Measurements from ENCODE around the gene SFN. TPM values are rescaled to one million over a fixed set of nuclear protein-coding genes. Genes with fewer than 3 reads are reported as not detected.
"Not testable (repeated sequence)": the region's sequence is repeated elsewhere in the genome, so short reads cannot be mapped to it uniquely, and the experiment has no call there.

The SFN gene
- total RNA-seq (2014; rRNA removed; shearing (Covaris generic)), result 0.80 and 1.8 TPM in 2 replicates

DNA sequence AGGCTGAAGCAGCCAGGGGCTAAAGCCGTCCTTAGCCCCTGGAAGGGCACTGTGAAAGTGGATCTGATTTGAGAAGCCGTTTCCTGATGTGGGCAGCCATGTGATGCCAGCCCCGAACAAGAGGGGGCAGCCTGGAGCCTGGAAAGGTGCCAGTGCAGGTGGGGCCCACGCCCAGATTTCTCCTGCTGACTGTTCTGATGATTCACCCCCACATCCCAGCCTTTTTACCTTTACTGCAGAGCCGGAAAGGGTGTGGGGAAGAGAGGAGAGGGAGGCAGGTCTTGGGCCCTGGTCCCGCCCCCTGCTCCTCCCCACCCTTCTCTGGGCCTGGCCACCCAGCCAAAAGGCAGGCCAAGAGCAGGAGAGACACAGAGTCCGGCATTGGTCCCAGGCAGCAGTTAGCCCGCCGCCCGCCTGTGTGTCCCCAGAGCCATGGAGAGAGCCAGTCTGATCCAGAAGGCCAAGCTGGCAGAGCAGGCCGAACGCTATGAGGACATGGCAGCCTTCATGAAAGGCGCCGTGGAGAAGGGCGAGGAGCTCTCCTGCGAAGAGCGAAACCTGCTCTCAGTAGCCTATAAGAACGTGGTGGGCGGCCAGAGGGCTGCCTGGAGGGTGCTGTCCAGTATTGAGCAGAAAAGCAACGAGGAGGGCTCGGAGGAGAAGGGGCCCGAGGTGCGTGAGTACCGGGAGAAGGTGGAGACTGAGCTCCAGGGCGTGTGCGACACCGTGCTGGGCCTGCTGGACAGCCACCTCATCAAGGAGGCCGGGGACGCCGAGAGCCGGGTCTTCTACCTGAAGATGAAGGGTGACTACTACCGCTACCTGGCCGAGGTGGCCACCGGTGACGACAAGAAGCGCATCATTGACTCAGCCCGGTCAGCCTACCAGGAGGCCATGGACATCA is at the start of gene SFN:
TSS of gene SFN (plus strand) at position 369 of the 904 bp plus-strand sequence. CDS start at position 433, 64 bp downstream.
- DNase-seq (ENCODE audit: low read depth), result peak; percentile 79

GRCh38 chr1:26814377-26814776 is 48.6 kb upstream of the SFN start:
- no peak for DNase-seq (ENCODE audit: low read depth)

GRCh38 chr1:26814893-26815292 is 48.1 kb upstream of the SFN start:
- DNase-seq (ENCODE audit: low read depth), result no peak

DNA sequence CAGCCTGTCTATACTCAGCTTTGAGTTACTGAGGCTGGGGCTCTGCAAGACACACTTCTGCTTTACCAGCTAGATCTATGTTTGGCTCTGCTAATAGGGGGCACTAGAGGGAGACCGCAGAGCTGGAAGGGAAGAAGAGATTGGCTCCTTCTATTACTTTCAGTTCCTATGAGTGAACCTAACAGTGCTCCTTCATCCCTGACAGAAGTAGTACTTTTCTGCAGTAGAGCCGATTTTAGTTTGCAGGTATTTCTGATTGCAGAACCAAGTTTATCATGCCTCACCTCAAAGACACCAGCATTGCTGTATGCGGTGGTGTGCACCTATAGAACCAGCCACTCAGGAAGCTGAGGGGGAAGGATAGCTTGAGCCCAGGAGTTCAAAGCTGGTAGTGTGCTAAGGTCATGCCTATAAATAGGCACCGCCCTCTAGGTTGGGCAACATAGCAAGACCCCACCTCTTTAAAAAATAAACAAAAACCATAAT is 42.1 kb upstream of the SFN start:
- no peak for DNase-seq (ENCODE audit: low read depth)

DNA sequence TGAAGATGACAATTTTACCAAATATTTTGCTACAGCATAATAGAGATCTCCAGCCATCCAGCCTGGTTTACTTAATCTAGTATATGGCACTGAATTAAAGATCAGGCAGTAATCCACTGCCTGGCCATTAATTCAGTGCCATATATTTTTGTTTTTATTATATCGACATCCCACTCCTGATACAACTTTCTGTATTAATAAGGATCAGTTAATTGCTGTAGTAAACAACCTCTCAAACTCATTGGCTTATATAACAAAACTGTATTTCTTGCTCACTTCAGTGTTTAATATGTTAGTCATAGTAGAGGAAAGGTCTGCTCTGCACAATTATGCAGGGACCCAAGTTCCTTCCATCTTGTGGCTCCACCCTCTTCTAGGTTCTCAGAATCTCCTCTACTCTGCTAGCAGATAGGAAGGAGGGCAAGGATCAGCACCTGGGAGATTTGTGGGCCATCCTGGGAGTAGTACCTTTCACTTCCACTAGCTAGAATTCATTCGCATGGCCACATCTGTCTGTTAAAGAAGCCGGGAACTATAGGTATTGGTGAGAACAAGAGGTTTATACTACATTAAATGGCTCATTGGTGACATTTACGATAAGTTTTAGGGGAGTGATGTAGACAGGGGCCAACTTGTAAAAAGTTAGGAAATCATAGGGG is 40.1 kb upstream of the SFN start:
- no peak for DNase-seq (ENCODE audit: low read depth)

DNA sequence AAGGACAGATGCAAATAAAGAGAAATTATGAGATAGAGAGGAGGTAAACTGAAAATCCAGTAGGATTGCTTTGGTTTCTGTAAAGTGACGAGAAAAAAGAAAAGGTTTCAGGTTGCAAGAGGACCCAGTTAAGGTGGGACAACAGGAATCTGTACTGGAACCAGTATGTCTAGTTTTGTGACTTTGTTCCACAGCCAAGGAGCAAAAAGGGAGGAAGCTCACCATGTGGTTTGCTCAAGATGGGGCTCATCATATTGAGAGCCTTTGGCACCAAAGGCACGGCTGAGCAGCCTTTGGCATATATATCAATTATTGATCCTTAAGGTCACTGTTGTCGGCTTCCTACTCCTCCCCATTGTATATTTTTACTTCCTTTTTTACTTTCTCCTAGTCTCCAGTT is 38.2 kb upstream of the SFN start:
- no peak for DNase-seq (ENCODE audit: low read depth)

GRCh38 chr1:26826261-26827105 is 36.5 kb upstream of the SFN start, which contains the start of gene ZDHHC18:
Gene ZDHHC18, plus strand, starts transcription at chr1:26826688. Its CDS starts 117 bp downstream, at chr1:26826805.
- DNase-seq (ENCODE audit: low read depth), result peak; percentile 81

DNA sequence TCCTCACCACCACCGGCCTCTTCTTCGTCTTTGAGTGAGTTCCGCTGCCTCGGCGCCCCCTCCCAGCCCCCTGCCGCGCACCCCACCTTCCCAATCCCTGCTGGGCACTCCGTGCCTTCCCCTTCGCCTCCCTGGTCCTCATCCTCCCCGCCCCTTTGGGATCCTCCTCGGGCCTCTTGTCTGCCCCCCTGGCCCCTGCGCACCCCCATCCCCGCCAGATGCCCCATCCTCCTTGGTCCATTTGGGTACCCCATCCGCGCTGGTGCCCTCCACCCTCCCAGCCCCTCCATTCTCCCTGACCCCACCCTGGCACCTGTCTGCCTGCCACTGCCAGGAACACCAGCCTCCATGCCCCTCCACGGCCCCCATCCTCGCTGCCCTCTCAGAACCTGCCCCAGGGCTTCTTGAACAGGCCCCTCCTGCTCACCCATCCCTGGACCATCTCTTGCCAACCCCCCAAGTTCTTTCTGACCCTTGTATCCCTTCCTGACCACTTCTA is 35.8 kb upstream of the SFN start:
- DNase-seq (ENCODE audit: low read depth), result no peak

DNA sequence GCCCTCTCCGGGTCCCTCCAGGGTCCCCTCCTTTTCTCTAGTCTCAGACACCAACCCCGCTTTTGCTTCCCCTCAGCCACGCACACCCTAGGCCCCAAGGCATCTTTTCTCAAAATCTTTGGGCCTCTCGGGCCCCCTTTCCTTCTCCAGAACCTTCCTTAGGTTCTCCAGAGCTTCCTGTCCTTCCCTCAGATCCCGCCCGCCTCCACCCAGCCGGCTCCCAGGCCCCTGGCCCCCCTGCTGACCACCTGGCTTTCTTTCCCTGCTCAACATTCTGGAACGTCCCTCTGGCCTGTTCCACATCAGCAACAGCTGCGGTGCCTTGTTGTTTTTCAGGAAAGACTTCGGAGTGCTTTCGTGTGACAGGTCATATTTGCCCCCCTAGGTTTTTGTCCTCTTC is 35.3 kb upstream of the SFN start:
- DNase-seq (ENCODE audit: low read depth), result no peak

DNA sequence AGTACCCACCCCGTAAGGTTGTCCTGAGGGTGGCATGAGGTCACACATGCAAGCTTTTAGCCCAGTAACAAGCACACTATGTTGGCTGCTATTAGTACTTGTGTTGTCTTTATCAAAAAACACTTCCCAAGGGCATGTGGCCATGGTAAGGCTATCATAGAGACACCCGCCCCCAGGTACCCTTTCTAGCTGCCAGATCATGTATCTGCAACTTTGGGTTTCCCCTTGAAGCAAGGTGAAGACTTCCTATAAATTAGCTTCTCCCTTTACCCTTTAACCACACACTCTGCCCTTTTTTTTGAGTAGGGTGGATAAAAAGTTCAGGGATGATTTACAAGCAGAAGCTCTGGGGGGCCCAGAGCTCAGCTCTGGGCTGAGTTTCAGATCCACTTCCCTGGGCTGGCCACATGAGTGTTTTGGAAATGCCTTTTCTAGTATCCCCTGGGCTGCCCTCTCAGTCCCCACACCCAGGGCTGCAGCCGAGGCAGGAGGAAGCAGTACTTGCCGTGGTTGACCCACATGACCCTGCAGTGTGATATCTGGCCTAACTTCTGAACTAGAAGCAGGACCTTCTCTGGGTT is 34.4 kb upstream of the SFN start:
- DNase-seq (ENCODE audit: low read depth), result no peak

GRCh38 chr1:26829184-26829911 is 33.6 kb upstream of the SFN start:
- no peak for DNase-seq (ENCODE audit: low read depth)

DNA sequence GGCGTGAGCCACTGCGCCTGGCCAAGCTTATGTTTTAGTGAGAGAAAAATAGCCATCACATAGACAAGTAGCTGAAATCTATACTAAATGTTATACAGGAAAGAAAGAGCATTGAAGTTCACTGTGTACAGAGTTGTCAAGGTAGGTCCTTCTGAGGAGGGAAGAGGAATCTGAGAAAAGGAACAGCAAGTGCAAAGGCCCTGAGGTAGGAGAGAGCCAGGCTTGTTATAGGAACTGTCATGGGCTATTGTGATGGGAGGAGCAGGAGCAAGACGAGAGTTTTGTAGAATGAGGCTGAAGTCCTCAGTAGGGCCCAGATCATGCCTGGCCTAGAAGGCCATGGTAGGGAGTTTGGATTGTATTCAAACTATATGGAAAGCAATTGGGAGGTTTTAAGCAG is 31.9 kb upstream of the SFN start:
- no peak for DNase-seq (ENCODE audit: low read depth)

- no peak for DNase-seq (ENCODE audit: low read depth)
These were observed 31.3 kb upstream of the SFN start for GRCh38 chr1:26831546-26832248.

DNA sequence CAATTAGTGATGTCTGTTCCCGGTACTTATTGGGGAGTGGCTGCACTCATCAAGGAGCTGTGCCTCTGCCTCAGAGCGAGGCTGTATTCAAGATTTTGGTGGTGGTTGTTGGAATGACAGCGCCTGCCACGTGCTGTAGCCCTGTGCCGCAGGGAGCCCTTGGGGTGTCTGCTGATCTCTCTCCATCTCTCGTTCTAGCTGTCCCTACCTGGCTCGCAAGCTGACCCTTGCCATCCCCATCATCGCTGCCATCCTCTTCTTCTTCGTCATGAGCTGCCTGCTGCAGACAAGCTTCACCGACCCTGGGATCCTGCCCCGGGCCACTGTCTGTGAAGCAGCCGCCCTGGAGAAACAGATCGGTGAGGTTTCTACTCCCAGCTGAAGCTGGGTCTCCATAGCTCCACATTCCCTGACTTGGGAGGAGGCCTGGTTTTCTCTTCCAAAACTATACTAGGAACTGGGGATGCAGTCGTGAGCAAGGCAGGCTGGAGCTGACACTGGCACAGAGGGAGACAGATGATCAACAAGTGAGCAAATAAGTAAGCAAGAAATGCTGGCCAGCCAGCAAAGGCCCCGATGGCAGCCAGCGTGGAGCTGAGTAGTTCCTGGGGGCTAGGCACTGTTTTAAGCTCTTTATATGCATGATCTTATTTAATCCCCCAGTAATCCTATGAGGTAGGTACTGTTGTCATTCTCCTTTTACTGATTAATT is 30.5 kb upstream of the SFN start:
- DNase-seq (ENCODE audit: low read depth), result no peak

- peak; percentile 35 for DNase-seq (ENCODE audit: low read depth)
These were observed 29.2 kb upstream of the SFN start for GRCh38 chr1:26833432-26834405.

GRCh38 chr1:26837665-26838064 is 25.3 kb upstream of the SFN start:
- DNase-seq (ENCODE audit: low read depth), result not testable (repeated sequence)

GRCh38 chr1:26838474-26839338 is 24.2 kb upstream of the SFN start:
- DNase-seq (ENCODE audit: low read depth), result no peak
